Right atrium auricular region (tissue), 2 donors: ENCODE data around the gene STK11IP. TPM values are rescaled to one million over a fixed set of nuclear protein-coding genes. Genes with fewer than 3 reads are reported as not detected.

ENCODE experiments used
- DNase-seq: peaks from one replicate; pipeline ENCODE4 v3.0.0-alpha.2; 2019; ENCODE audit warnings: low spot score
- H3K27ac ChIP-seq, 2 donors: fragments of 200-600 bp; sonication (generic); 1 replicate in 1 of 2; 2 replicates in 1 of 2; pipeline ENCODE4 v1.5.1; 2016 to 2019
- H3K27me3 ChIP-seq, 2 donors: fragments of 200-600 bp; sonication (generic); one replicate each; pipeline versions ENCODE4 v1.5.1 to v1.6.0; 2017 to 2019
- H3K36me3 ChIP-seq: fragments of 200-600 bp; sonication (generic); one replicate; pipeline ENCODE4 v1.5.1; 2016
- H3K4me1 ChIP-seq, 2 donors: fragments of 200-600 bp; sonication (generic); one replicate each; pipeline versions ENCODE4 v1.5.1 to v1.6.0; 2017 to 2019
- H3K4me3 ChIP-seq, 2 donors: fragments of 200-600 bp; sonication (generic); 1 replicate in 1 of 2; 2 replicates in 1 of 2; pipeline ENCODE4 v1.5.1; 2017 to 2019; ENCODE audit warnings: mild to moderate bottlenecking in 1 of 2, moderate library complexity in 1 of 2
- H3K9me3 ChIP-seq, 2 donors: fragments of 200-600 bp; sonication (generic); one replicate each; pipeline ENCODE4 v1.5.1; 2019
- total RNA-seq, 2 donors: library from RNA; depleted of rRNA; stranded (reverse); fragments of >200 nt; gene quantifications; one replicate each; pipeline ENCODE4 v1.1.0, GENCODE V29; 2016
- TF ChIP-seq, protein P1 (sequence below), 2 donors: fragments of 200-600 bp; sonication (generic); IDR thresholded peaks; one replicate each; pipeline ENCODE4 v1.5.1; 2019; ENCODE audit warnings: antibody characterized with exemption in 2 of 2

Gene STK11IP
- total RNA-seq, 2 donors from 2014 or later: 5.5 to 6.6 TPM

DNA sequence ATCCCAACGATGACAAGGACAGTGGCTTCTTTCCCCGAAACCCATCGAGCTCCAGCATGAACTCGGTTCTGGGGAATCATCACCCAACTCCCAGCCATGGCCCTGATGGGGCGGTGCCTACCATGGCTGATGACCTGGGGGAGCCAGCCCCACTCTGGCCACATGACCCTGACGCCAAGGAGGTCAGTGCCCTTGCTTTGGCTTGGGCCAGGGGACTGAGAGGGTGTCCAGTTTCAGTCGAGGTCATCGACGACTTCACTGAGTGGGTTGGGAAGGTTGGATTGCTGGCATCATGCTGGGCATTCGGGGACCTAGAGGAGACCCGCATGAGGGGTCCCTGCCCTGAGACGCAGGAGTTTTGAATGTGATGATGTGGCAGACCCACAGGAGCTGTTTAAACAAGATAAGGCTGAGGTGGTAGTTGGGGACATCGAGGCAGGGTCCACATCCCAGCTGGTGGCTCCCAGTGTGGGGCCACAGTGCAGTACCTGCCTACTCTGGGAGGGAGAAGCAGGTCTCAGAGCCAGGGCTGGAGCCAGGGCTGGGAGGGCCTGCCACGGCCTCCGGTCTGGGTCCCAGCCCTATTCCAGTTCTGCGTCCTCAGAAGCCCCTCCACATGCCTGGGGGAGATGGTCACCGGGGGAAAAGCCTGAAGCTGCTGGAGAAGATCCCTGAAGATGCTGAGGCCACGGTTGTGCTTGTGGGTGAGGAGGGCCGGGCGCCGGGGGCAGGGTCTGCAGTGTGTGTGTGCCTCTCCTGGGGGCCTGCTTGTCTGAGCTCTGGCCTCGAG lies 35.8 kb downstream of the STK11IP start:
- TF ChIP-seq, protein P1, sequence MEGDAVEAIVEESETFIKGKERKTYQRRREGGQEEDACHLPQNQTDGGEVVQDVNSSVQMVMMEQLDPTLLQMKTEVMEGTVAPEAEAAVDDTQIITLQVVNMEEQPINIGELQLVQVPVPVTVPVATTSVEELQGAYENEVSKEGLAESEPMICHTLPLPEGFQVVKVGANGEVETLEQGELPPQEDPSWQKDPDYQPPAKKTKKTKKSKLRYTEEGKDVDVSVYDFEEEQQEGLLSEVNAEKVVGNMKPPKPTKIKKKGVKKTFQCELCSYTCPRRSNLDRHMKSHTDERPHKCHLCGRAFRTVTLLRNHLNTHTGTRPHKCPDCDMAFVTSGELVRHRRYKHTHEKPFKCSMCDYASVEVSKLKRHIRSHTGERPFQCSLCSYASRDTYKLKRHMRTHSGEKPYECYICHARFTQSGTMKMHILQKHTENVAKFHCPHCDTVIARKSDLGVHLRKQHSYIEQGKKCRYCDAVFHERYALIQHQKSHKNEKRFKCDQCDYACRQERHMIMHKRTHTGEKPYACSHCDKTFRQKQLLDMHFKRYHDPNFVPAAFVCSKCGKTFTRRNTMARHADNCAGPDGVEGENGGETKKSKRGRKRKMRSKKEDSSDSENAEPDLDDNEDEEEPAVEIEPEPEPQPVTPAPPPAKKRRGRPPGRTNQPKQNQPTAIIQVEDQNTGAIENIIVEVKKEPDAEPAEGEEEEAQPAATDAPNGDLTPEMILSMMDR (IDR thresholded peaks at IDR 0.05): no peak
- H3K27ac ChIP-seq: peak overlapping the region; percentile 90 to 98
- no peaks in the 10 kb centered on the region for H3K9me3 ChIP-seq
- H3K4me1 ChIP-seq: peaks cover 0 to 66% of the 10 kb centered on the region in 2 donors
- no peaks in the 10 kb centered on the region for H3K27me3 ChIP-seq
- peaks cover 68% of the 10 kb centered on the region for H3K36me3 ChIP-seq
- H3K4me3 ChIP-seq: peak overlapping the region in 1 of 2 donors; percentile 19
- DNase-seq: no peak

DNA sequence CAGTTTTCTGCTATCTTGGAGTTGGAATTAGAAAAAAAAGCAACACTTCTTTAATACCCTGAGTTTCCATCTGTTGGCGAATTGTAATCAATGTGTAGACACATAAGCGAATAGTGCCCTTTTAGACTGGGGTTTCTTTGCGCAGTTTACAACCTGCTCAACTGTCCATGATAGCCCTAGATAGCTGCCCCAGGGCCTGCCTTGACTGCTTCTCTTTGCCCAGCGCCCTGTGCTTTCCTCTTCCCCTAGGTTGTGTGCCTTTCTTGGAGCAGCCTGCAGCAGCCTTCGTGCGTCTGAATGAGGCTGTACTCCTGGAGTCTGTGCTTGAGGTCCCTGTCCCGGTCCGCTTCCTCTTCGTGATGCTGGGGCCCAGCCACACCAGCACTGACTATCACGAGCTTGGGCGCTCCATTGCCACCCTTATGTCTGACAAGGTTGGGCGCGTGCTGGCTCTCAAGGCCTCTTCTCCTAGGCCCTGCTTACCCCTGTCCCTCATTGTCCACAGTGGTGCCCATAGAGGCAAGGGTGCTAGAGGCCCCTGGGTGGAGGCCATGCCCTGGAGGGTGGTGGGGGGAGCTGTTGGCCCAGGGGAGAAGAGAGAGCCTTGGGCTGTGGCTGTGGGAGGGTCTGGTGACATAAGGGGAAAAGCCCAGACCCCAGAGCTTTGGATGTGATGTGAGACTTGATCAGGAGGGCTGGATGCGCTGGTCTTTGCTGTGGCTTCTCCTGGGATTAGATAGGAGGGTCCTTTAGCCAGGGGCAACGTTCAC lies 36.7 kb downstream of the STK11IP start:
- peaks cover 0 to 61% of the 10 kb centered on the region in 2 donors for H3K4me1 ChIP-seq
- TF ChIP-seq, protein P1 (IDR thresholded peaks at IDR 0.05): no peak
- H3K4me3 ChIP-seq: peak overlapping the region in 1 of 2 donors; percentile 19
- DNase-seq: no peak
- peaks cover 69% of the 10 kb centered on the region for H3K36me3 ChIP-seq
- H3K27me3 ChIP-seq: no peaks in the 10 kb centered on the region
- no peaks in the 10 kb centered on the region for H3K9me3 ChIP-seq
- peak overlapping the region; percentile 90 to 98 for H3K27ac ChIP-seq

DNA sequence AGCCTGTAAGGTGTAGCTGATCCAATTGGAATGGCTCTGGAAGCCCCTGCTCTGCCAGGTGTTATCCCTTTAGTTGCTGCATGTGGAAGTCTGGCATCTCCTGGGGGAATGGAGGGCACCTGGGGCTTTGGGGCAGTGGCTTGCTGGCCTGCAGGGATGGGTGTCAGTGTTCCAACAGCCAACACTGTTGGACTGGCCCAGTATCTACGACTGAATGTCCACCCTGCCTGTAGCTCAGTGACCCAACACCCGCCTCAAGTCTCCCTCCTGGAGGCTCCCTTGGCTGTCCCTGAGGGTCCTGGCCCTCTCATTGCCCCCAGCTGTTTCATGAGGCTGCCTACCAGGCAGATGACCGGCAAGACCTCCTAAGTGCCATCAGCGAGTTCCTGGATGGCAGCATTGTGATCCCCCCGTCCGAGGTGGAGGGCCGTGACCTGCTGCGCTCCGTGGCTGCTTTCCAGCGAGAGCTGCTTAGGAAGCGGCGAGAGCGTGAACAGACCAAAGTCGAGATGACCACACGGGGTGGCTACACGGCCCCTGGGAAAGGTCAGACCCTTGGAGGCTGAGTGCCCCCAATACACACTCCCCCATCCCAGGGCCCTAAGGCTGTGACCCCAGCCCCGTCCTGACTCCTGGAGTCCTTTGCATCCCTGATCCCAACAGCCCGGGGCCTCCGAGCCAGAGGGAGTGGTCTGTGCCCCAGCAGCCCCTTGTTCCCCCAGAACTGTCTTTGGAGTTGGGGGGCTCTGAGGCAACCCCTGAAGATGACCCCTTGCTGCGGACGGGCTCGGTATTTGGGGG lies 37.5 kb downstream of the STK11IP start:
- DNase-seq: no peak
- TF ChIP-seq, protein P1 (IDR thresholded peaks at IDR 0.05): no peak
- H3K4me3 ChIP-seq: peak overlapping the region in 1 of 2 donors; percentile 19
- H3K9me3 ChIP-seq: no peaks in the 10 kb centered on the region
- peaks cover 0 to 55% of the 10 kb centered on the region in 2 donors for H3K4me1 ChIP-seq
- H3K36me3 ChIP-seq: peaks cover 69% of the 10 kb centered on the region
- peak overlapping the region; percentile 90 to 98 for H3K27ac ChIP-seq
- no peaks in the 10 kb centered on the region for H3K27me3 ChIP-seq

DNA sequence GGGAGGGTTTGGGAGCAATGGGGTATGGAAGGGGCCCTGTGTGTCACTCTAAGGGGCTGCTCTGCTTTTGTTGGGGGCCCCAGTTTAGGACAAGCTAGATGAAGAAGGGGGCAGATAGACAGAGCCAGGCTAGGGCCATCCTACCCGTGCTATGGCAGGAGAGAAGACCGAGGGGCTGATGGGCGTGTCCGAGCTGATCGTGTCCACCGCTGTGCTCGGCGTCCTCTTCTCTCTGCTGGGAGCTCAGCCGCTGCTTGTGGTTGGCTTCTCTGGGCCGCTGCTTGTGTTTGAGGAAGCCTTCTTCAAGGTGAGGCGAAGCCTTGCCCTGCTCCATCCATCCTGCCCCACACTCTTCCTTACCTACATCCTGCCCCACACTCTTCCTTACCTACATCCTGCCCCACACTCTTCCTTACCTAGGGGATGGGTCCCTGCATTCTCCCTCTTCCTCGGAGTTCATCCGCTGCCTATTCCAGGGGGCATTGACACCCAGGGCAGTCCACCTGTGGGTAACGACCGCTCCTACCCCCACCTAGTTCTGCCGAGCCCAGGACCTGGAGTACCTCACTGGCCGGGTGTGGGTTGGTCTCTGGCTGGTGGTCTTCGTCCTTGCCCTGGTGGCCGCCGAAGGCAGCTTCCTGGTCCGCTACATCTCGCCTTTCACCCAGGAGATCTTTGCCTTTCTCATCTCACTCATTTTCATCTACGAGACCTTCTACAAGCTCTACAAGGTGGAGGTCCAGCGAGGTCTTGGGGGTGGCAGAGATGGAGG lies 38.7 kb downstream of the STK11IP start:
- Histone ChIP-seq H3K4me1 (peaks cover 0 to 57% of the 10 kb centered on the region in 2 donors), H3K27ac (peak overlapping the region; percentile 90 to 98)

More for the DNA sequence above, 38.7 kb downstream of the STK11IP start:
- H3K9me3 ChIP-seq: no peaks in the 10 kb centered on the region
- no peak overlapping the region for H3K4me3 ChIP-seq
- H3K36me3 ChIP-seq: peaks cover 75% of the 10 kb centered on the region
- DNase-seq: no peak
- TF ChIP-seq, protein P1 (IDR thresholded peaks at IDR 0.05): no peak
- no peaks in the 10 kb centered on the region for H3K27me3 ChIP-seq
